Esophagus squamous epithelium (tissue), 5 donors: ENCODE results near the gene IGLL5. TPM values are rescaled to one million over a fixed set of nuclear protein-coding genes. Genes with fewer than 3 reads are reported as not detected.
A peak's percentile ranks its signal among the peaks of the same experiment; 100 is the strongest.

Experiments
- DNase-seq: peaks from one replicate; lab custom pipeline; 2025; lab: John Stamatoyannopoulos, UW
- H3K27ac ChIP-seq, 4 donors: fragments of 200-600 bp; sonication (generic); one replicate each; pipeline ENCODE4 v1.5.1; 2016 to 2019; ENCODE audit warnings: mild to moderate bottlenecking in 1 of 4
- H3K27me3 ChIP-seq, 4 donors: fragments of 200-600 bp; sonication (generic); 1 replicate in 3 of 4; 2 replicates in 1 of 4; pipeline versions ENCODE4 v1.5.1 to v1.6.0; 2017 to 2021; ENCODE audit warnings: antibody characterized with exemption in 1 of 4
- H3K36me3 ChIP-seq, 3 donors: fragments of 200-600 bp; sonication (generic); one replicate each; pipeline ENCODE4 v1.5.1; 2016 to 2019
- H3K4me1 ChIP-seq, 3 donors: fragments of 200-600 bp; sonication (generic); one replicate each; pipeline ENCODE4 v1.5.1; 2017 to 2019
- H3K4me3 ChIP-seq, 4 donors: fragments of 200-600 bp; sonication (generic); 1 replicate in 3 of 4; 2 replicates in 1 of 4; pipeline ENCODE4 v1.5.1; 2016 to 2019; ENCODE audit warnings: mild to moderate bottlenecking in 2 of 4, moderate library complexity in 1 of 4
- H3K9me3 ChIP-seq, 3 donors: fragments of 200-600 bp; sonication (generic); one replicate each; pipeline ENCODE4 v1.5.1; 2016 to 2019
- POLR2A ChIP-seq, 4 donors: fragments of 450-650 bp; IDR thresholded peaks; one replicate each; pipeline ENCODE4 v1.6.1; 2017; ENCODE audit warnings: antibody characterized with exemption in 4 of 4, mild to moderate bottlenecking in 4 of 4, moderate library complexity in 3 of 4
- WGBS, 2 donors: methylation state at CpG; one replicate each; pipeline ENCODE4 v1.1.5; 2018; 5-methylcytosine and 5-hydroxymethylcytosine counted together
- intact Hi-C: fragments of 100-400 bp; cut with DNase I; formaldehyde crosslinking; loops from one replicate; pipeline ENCODE4 v1.15.0; 2022
- total RNA-seq, 4 donors: library from RNA; depleted of rRNA; stranded (reverse); fragments of >200 nt; gene quantifications; one replicate each; pipeline ENCODE4 v1.1.0, GENCODE V29; 2016
- TF ChIP-seq, protein P1 (sequence below), 6 experiments: fragments of 450-650 bp in 4 of 6; fragments of 200-600 bp in 2 of 6; sonication (generic) in 2 of 6; IDR thresholded peaks; one replicate each; pipeline ENCODE4 v1.5.1; 2016 to 2019; ENCODE audit warnings: antibody characterized with exemption in 6 of 6, mild to moderate bottlenecking in 4 of 6, moderate library complexity in 4 of 6
- donor health status: DM: yes; HTN: yes; CAD: no.

Gene IGLL5
- total RNA-seq = 10 to 100 TPM in 1 of 4 donors, 1 to 10 TPM in 1, not detected in 2; 5.0 to 20.7 TPM

- no peaks in the 10 kb centered on the region for H3K36me3 ChIP-seq
- no peak for TF ChIP-seq POLR2A (IDR thresholded peaks at IDR 0.05)
- TF ChIP-seq, protein P1, sequence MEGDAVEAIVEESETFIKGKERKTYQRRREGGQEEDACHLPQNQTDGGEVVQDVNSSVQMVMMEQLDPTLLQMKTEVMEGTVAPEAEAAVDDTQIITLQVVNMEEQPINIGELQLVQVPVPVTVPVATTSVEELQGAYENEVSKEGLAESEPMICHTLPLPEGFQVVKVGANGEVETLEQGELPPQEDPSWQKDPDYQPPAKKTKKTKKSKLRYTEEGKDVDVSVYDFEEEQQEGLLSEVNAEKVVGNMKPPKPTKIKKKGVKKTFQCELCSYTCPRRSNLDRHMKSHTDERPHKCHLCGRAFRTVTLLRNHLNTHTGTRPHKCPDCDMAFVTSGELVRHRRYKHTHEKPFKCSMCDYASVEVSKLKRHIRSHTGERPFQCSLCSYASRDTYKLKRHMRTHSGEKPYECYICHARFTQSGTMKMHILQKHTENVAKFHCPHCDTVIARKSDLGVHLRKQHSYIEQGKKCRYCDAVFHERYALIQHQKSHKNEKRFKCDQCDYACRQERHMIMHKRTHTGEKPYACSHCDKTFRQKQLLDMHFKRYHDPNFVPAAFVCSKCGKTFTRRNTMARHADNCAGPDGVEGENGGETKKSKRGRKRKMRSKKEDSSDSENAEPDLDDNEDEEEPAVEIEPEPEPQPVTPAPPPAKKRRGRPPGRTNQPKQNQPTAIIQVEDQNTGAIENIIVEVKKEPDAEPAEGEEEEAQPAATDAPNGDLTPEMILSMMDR (IDR thresholded peaks at IDR 0.05) = no peak
- peaks cover 0 to 36% (median 0%) of the 10 kb centered on the region in 4 donors for H3K27me3 ChIP-seq
- no peaks in the 10 kb centered on the region for H3K9me3 ChIP-seq
- no peak for DNase-seq
- intact Hi-C loops = no loop called here
- no peaks in the 10 kb centered on the region for H3K4me1 ChIP-seq
- WGBS, 2 donors = 85 to 88% methylated on average over 5 of the region's 15 CpGs
- H3K27ac ChIP-seq = peak within 1 kb of the TSS in 1 of 4 donors; percentile 52
- peak within 1 kb of the TSS in 1 of 4 donors; percentile 23 for H3K4me3 ChIP-seq
Observed at GRCh38 chr22:22887621-22888503, at the start of gene IGLL5. IGLL5 (plus strand) TSS chr22:22887816; CDS start chr22:22888054, 238 bp downstream.

DNA sequence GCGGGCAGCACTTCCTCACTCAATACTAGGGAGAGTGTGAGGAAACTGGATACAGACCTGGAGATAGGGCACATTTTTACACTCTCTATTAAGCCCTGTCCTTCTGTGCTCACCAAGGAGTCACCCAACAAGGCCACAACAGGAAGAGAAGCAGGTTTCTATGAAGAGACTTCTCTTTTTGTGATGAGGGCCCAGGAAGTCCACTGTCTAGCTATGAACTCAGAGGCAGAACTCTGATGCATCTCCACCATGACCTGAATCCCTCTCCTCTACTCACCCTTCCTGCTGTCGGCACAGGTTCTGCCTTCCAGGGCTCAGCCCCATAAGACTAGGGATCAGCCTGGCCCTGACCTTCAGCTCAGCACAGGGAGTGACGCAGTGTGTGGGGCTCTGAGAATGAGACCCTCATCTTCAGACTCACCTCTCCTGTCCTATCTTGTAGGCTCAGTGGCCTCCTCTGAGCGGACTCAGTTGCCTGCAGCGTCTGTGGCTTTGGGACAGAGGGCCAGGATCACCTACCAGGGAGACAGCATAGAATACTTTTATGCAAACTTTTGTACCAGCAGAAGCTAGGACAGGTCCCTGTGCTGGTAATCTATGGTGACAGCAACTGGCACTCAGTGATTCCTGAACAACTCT, 49.3 kb upstream of the IGLL5 start:
- H3K36me3 ChIP-seq = no peaks in the 10 kb centered on the region
- TF ChIP-seq POLR2A (IDR thresholded peaks at IDR 0.05) = no peak
- TF ChIP-seq, protein P1 (IDR thresholded peaks at IDR 0.05) = no peak
- WGBS, 2 donors = 83 to 87% methylated on average over 3 to 4 of the region's 5 CpGs

GRCh38 chr22:22839570-22840314, 47.9 kb upstream of the IGLL5 start:
- DNase-seq = no peak
- Histone ChIP-seq H3K4me1 (no peaks in the 10 kb centered on the region), H3K27ac (no peak overlapping the region), H3K9me3 (no peaks in the 10 kb centered on the region), H3K27me3 (peaks cover 0 to 40% (median 0%) of the 10 kb centered on the region in 4 donors), H3K4me3 (no peak overlapping the region), H3K36me3 (no peaks in the 10 kb centered on the region)
- 69% methylated on average over 6 of the region's 6 CpGs for WGBS, 2 donors
- intact Hi-C loops = no loop called here
- no peak for TF ChIP-seq POLR2A (IDR thresholded peaks at IDR 0.05)
- TF ChIP-seq, protein P1 (IDR thresholded peaks at IDR 0.05) = no peak

More for the DNA sequence above, 49.3 kb upstream of the IGLL5 start:
- intact Hi-C loops = no loop called here
- Histone ChIP-seq H3K27ac (no peak overlapping the region), H3K27me3 (peaks cover 0 to 51% (median 0%) of the 10 kb centered on the region in 4 donors), H3K4me1 (no peaks in the 10 kb centered on the region), H3K9me3 (no peaks in the 10 kb centered on the region), H3K4me3 (no peak overlapping the region)
- no peak for DNase-seq

GRCh38 chr22:22840780-22841179, 46.8 kb upstream of the IGLL5 start:
- 42 to 55% methylated on average over 2 of the region's 2 CpGs for WGBS, 2 donors

More at GRCh38 chr22:22840780-22841179, 46.8 kb upstream of the IGLL5 start:
- Histone ChIP-seq H3K4me1 (no peaks in the 10 kb centered on the region), H3K4me3 (no peak overlapping the region), H3K36me3 (no peaks in the 10 kb centered on the region), H3K27me3 (peaks cover 0 to 30% (median 0%) of the 10 kb centered on the region in 4 donors), H3K27ac (no peak overlapping the region), H3K9me3 (no peaks in the 10 kb centered on the region)
- no peak for DNase-seq
- intact Hi-C loops = no loop called here
- TF ChIP-seq POLR2A (IDR thresholded peaks at IDR 0.05) = no peak
- TF ChIP-seq, protein P1 (IDR thresholded peaks at IDR 0.05) = no peak
